Colon (tissue), 2 donors: ENCODE measurements around the gene SPECC1.

Experiments
- FAIRE-seq: peaks from 2 replicates; lab custom pipeline; 2012; peaks lifted over from hg19 to GRCh38; lab: Jason Lieb, UNC
- donor health status: control.
- donor health status: control.

The SPECC1 gene

DNA sequence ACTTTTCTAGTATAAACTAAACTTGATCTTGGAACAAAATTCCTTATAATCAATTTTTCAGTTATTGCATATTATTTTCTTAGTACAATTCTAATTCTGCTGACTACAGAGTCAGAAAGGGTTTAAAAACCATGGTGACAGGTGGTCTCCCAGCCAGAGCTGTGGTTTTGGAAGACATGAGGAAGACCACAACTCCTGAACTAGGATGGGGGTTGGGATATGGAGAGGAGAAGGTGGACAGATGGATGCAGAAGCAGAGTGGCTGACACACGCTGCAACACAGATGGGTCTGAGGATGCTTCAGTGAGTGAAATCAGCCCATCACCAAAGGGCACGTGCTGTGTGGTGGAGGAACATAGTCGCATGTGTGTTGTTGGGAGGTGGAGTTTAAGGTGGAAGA lies 270.5 kb downstream of the SPECC1 start:
- no peak for FAIRE-seq

DNA sequence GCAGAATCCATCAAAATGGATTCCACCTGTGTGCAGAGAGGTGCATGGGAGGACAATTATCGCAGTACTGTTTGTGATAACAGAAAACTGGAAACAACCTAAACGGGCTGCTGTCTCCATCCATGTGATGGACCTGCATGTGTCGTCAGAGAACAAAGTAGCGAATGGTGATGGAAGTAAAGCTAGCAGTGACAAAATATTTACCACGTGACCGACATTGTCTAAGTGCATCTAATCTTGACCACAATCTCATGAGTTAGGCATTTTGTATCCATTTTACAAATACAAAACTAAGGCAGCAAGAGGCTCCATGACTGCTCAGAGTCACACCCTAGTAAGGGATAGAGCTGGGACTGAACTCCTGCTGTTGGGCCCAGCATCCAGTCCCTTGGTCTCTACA lies 270.9 kb downstream of the SPECC1 start:
- FAIRE-seq: no peak

DNA sequence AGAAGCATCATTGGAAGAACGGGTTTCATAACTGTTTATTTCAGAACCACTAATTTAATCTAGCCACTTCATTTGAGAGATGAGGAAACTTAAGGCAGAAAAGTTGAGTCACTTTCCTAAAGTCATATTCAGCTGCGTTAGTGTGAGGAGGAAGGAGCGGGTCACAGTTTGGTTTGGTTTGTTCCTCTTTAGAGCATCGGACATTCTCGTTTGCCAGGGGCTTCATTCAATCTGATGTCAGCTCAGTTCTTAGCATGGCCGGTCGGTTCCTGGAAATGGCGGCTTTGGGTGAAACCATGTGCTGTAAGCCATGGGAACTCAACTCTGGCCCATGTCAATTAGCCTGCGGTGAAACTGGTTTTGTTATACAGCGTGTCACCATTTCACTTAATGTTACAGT lies 271.7 kb downstream of the SPECC1 start:
- no peak for FAIRE-seq

DNA sequence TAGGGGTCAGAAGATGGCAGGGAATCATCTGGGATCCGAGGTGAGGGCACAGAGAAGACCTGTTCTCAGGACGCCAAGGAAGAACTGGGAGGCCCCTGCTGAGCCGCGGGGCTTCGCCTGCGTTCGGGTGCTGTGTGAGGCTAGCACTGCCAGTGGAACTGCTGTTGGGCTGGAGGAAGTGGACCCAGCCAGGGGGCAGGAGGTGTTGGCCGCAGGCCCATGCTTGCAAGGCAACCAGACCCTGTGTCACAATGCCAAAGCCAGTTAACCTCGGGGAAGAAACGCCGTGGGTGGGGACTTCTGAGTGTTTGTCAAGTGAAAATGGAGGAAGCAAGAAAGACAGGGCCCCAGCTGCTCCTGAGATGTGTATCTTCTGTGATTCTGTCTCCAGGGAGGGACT lies 272.7 kb downstream of the SPECC1 start:
- FAIRE-seq: no peak

DNA sequence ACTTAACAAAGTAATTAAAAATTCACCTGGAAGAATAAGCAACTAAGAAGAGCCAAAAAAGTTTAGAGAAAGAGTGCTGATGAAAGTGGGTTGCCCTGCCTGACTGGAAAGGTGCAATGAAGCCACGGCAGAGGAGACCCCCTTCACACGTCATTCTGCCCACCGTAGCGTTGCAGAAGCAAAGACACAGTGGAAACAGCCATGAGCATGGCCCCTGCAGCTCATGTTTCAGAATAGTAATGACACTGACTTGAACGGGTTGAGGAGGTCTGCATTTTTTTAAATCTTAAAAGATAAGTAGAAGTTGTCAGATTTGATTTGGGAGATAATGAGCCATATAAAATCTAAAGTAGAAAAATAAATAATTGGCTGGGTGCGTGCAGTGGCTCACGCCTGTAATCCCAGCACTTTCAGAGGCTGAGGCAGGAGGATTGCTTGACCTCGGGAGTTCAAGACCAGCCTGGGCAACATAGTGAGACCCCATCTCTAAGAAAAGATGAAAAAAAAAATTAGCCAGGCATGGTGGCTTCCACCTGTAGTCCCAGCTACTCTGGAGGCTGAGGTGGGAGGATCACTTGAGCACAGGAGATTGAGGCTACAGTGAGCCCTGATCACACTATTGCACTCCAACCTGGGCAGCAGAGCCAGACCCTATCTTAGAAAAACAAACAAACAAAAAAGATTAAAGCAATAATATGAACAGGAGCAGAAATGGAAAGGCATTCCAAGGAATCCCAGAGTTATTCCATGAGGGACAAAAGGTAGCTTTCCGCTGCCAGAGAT lies 273.6 kb downstream of the SPECC1 start:
- no peak for FAIRE-seq

DNA sequence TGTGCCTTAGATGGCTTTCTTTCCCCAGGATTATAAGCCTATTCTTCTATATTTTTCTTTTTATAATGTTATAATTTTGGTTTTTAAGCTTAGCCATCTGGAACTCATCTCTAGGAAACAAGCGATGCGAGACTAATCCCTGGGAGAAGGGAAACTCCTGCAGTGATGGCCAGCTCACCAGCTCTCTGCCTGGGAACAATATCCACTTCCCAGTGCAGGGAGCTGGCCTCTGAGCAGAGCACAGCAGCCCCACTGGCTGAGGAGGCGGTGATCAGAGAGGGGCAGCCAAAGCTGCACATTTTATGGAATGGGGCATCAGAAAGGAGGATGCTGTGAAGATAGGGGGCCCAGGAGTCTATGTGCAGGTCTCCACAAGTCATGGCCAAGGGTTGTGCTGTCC lies 274.9 kb downstream of the SPECC1 start:
- no peak for FAIRE-seq

DNA sequence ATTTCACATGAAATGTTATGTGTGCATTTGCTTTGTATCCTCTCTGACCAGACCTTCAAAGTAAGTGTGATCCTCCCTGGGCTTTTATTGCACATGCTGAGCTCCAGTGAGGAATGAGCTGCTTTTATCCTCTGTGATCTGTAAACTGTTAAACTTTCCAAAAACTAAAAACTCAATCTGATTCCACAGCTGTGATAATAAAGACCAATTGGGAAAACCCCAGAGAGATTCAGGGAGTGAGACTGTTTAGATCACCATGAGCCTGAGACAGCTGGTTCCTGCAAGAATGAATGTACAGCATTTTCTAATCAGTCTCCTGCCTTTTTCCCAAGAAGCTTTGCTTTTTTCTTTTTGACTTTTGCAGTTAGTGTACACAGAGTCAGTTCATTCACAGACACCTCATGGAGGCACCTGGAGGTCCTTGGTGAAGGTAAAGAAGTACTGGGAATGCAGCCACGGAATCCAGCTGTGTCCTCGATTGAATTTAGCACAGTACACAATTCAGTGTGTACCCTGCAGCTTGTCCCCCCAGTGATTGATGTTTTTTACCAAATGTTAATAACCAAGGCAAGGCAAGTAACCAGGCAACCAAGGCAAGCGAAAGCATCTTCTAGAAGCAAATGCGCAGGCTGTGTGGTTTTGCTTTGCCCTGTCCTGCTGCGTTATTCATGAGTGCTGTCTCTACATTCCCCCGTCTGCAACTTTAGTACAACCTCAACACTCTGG lies 275.6 kb downstream of the SPECC1 start:
- no peak for FAIRE-seq

DNA sequence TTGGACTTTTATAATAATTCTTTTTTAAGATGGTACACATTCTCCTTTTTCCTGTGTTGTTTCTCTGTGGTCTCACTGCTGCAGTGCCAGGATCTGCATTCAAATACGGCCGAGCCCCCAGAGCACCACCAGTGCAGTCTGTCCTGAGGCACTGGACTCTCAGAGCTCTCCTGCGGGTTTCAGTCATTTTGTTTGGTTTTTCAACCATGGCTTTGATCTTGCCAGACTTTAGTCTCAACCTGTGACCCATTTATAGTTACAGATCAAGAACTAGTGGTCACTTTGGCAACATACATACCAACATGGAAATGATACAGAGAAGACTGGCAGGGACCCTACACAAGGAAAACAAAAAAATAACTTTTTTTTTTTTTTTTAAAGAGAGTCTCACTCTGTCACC lies 280.8 kb downstream of the SPECC1 start:
- no peak for FAIRE-seq

DNA sequence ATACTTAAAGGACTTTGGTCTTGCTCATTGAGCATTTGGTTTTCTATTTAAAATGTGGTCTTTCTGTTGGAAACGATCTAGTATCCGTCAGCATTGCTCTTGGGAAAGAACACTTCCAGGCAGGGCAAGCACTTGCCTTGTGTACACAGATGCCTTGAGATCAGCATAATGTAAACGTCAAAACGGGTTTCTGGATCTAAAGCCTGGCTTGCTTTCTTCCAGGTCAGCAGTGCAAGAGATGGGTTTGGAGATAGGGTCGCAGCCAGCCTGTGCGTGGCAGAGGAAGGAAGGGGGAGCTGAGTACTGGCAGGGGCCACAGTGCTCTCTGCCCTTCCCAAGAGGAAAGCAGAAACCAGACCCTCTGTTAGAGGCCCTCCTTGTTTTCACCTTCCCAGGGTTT lies 282.7 kb downstream of the SPECC1 start:
- FAIRE-seq: no peak

DNA sequence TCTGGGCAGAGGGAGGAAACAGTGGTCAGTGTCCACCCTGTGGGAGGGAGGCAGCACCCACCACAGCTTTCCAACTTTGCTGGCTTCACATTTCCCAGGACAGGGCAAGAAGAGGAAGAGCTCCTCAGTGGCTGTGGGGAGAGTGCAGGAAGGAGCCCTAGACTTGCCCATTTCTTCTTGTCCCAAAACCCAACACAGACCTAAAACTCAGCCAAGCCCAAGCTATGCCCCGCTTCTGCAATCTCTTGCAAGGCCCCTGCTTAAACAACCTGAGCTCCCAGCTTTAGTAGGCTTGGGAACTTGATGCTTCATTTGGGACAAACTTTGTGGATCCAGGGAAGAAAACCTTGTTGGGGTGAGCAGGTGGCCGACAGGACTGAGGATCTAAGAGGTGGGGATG lies 284.3 kb downstream of the SPECC1 start:
- FAIRE-seq: no peak

DNA sequence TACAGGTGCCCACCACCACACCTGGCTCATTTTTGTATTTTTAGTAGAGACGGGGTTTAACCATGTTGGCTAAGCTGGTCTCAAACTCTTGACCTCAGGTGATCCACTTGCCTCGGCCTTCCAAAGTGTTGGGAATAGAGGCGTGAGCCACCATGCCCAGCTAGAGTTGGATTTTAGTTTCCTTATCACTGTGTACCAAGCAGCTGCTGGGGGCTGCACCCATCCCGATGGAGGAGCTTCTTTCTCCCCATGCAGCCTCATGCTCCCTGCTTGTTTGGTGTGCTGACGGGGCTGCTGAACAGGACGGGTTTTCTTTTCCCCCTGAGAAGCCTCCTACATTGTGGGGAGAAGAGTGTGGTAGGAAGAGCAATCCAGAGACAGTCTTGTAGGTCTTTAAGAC lies 285.0 kb downstream of the SPECC1 start:
- FAIRE-seq: no peak

DNA sequence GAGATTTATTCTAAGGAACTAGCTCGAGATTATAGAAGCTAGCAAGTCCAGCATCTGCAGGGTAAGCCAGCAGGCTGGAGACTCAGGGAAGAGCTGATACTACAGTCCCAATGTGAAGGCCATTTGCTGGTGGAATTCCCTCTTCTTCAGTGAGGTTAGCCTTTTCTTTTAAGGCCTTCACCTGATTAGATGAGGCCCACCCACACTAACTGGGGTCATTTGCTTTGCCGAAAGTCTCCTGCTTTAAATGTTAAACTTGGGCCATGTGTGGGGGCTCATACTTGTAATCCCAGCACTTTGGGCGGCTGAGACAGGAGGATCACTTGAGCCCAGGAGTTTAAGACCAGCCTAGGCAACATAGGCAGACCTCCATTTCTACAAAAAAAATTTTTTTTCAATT lies 289.9 kb downstream of the SPECC1 start:
- no peak for FAIRE-seq

DNA sequence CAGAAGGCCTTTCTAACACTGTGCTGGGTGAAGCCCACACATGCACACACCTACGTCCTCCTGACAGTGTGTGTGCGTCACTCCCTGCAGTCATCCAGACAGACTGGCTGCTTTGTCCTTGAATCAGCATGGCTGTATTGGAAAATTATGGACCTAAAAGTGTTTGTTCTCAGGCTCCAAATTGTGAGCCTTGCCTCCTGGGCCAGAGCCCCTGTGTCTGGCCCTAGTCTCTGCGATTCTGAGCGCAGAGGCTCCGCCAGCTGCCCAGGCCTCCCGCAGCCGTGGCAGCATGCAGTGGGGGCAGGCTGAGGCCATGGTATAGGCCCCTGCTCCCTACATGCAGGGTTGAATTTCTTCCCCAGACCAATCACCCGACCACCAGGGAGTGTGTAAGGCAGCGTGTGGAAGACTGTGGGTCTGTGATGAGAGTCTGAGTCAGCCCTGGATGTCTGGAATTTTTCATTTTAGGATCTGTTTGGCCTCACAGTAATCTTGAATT lies 291.3 kb downstream of the SPECC1 start:
- no peak for FAIRE-seq

DNA sequence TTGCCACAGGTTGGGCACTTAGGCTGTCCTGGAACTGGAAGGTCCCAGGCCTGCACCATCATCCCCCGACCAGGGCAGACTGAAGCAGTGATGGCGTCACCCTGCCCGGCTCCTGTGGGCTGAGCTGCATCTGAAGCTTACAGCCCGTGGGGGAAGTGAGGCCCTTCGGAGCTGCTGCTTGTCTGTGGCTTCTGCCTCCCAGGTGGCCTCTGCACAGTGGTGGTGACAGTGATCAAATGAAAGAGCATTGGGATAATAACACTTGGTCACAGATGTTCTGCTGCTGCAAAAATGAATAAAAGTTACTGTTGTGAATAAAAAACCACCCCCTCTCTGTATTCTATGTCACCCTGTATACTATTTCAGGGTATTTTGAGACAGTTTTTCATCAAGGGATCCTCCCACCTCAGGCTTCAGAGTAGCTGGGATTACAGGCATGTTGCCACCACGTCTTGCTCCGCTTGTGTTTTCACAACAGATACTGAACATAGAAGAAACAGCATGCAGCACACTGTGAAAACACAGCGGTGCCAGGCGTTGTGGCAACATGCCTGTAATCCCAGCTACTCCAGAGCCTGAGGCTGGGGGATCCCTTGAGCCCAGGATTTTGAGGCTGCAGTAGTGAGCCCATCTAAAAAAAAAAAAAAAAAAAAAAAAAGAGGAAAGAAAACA lies 293.2 kb downstream of the SPECC1 start:
- FAIRE-seq: no peak

DNA sequence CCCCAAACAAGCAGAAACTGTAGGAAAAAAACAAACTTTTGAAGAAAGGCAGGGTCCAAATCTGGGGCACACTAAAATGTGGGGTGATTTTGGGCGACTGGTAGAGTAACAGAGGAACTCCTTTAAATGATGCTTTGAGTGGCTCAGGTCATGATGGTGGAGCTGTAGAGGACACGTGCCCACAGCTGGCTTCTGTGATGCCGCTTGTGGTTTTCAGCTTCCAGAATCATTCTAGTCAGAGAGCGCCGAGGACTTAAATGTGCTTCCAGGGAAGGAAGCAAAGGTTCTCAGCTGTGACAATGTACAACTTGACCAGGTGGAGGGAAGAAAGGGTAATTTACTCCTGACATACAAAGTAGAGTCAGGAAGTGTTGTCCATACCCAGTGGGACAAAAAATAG lies 295.8 kb downstream of the SPECC1 start:
- FAIRE-seq: no peak

DNA sequence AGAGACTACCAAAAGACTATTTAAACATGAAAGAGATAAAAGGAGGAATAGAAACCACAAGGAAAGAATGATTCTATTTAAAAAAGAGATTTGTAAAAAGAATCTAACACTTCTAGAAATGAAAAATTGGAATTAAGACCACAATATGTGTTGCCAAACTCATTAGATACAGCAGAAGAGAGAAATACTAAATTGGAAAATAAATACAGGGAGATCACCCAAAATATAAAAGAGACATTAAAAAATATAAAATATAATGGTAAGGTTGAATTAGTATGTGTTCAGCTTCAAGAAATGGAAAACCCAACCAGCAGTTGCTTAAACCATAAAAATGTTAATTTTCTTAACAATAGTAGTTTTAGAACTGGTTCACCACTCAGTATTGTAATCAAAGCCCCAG lies 297.8 kb downstream of the SPECC1 start:
- no peak for FAIRE-seq

DNA sequence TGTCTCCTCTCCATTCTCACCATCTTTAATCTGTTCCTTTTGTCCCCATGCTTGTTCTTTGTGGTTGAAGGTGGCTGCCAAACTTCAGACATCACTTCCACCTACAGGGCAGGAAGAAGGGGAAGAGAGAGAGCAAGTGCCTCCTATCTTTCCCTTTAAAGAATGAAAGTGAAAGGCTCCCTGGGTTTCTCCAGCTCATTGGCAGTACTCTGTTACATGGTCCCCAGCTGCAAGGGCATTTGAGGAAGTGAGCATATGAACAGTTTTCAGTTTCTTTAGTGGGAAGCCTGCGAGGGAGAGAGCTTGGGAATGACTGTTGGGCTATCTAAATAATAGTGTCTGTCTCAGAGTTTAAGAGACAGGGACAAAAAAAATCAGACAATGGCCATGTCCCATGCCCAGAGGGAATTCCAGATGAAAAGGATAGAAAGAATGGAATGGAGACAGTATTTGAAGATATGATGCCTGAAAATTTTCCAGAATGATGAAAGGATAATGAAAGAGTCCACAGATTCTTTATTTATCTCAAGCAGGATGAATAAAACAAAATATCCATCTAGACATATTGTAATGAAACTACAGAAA lies 298.3 kb downstream of the SPECC1 start:
- FAIRE-seq: no peak

DNA sequence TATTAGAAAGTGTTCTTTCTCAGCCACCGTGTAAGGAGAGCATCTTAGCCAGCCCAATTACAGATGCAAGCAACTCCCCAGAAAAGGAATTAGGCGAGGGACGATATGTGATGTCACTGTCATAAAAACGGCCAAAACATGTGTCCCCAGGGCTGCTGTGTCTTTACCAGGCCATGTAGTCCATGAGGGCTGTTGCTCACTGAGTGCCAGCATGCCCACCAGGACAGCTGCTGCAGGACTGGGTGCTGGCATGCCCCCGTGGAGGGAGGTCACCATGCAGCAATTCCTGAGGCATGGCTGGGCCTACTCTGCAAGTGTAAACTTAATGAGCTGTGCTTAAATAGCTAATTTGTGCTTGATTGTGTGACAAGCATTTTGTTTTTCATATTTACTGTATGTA lies 301.3 kb downstream of the SPECC1 start:
- no peak for FAIRE-seq

DNA sequence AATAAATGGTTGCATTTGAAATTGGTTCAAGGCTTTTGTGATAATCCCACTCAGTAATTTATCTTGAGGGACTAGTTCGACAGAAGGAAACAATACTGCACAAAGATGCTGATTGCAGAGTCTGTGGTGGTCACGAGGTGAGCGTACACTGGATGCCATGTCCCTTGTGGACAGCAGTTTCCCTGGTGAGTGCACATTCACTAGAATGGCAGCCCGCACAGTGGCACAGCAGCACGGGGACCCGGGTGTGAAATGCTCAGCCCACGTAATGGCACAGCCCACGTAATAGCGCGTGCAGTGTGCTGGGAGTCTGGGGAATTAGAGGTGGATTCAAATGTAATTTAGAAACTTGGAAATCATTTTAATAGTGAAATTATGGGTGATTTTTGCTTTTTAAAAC lies 304.1 kb downstream of the SPECC1 start:
- no peak for FAIRE-seq

DNA sequence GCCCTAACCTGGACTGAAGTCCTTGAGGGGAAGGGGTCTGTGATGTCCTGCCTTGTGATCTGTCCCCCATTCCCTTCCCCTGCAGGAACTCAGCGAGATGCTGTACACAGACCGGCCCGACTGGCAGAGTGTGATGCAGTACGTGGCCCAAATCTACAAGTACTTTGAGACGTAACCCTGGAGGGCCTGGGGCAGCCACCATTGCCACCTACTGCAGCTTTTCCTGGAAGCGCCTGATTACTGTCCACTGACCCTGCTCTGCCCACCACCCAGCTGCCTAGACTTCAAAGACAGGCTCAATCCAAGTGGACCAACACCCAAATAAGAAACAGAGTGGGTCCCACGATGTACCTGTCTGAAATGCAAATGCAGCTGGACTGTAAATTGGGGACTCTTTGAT lies 304.7 kb downstream of the SPECC1 start:
- no peak for FAIRE-seq

DNA sequence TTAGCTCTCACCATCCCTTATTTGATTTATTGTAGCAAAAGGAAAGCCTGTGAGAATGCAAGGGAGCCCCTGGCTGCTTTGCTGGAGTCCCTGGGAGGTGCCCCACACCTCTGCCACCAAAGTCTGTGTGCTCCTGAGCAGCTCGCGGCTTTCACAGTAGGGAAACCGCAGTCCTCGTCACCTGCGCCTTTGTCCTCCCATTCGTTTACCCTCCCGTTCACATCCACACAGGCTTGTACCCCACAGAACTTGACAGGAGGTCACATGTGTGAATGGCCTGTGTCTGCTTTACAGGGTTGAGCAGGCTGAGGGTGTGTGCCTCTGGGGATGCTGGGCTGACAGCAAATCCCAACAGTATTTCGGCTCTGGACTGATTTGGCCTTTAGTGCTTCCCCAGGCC lies 305.7 kb downstream of the SPECC1 start:
- FAIRE-seq: no peak

DNA sequence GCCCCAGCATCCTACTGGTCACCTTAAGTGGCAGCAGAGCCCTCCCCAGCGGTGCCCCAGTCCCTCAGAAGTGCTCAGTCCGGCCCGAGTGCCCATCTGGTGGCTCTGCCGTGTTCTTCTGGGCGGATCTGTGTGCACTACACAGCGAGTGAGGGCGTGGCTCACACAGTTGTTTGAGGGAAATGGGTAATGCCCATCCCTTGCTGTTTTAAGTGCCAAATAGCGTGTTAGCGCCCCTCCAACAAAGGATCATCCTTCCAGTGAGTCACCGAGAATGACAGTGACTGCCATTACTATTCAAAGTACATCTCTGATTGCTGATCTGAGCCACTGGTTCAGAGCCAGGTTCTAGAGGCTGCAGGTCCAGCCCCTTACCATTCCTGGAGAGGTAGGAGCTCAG lies 306.2 kb downstream of the SPECC1 start:
- FAIRE-seq: no peak

DNA sequence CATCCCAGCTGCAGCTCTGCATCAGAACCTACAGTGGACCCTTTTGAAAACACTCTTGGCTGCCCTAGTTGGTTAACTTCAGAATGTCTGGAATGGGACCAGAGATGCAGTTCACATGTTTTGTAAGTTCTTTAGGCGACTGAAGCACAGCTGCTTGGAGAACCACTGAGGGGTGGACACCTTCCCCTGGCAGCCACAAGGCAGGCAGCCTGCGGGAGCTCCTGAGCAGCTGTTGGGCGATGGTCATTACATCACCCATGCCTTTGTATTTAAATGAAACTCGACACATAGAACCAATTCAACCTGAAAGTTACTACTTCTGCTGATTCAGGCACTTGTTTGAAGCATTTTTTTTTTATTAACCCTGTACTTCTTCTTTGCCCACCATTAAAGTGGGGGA lies 306.7 kb downstream of the SPECC1 start:
- no peak for FAIRE-seq
